Activated CD8-positive, alpha-beta memory T cell treated with anti-CD3 and anti-CD28 coated beads, Interleukin-2, amount 50 U/mL, for 1 hour (primary cell): ENCODE measurements around the gene CAPN11.
"Not testable (repeated sequence)": the region's sequence is repeated elsewhere in the genome, so short reads cannot be mapped to it uniquely, and the experiment has no call there.

ENCODE experiments used
- DNase-seq: peaks from one replicate; pipeline ENCODE4 v3.0.0-alpha.2; 2020; ENCODE audit errors: extremely low read depth

The CAPN11 gene

GRCh38 chr6:44131892-44132291 lies 26.7 kb upstream of the CAPN11 start:
- DNase-seq = no peak

GRCh38 chr6:44132476-44132875 lies 26.1 kb upstream of the CAPN11 start:
- no peak for DNase-seq

- no peak for DNase-seq
Observed at GRCh38 chr6:44133003-44133931, 25.4 kb upstream of the CAPN11 start.

DNA sequence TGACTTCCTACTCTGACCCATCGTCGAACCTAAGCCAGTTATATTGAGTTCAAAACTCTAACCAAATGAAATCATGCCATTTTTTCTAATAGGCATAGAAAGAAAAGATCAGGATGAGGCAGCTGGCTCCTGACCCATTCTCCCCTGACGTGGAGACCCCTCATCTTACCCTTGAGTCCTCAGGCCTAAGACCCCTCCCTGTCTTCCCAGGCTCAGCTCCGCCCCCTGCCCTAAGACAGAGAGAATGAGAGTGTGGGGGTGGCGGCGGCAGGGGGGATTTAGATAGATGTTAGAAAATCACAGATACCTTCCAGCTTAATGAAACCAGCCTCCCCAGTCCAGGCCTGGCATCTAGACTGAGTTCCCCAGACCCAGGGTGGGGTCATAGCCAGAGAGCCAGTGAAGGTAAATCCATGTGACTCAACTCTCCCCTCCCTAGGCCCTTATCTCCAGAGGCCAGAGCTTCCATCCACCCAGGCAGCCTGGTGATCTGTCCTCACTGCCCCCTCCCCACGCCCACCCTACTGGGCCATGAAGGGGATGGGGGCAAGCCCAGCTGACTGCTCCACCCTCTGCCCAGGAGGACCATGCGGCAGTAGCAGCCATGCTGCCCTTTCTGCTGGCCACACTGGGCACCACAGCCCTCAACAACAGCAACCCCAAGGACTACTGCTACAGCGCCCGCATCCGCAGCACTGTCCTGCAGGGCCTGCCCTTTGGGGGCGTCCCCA lies 24.5 kb upstream of the CAPN11 start:
- DNase-seq = no peak

- DNase-seq = no peak
Observed at GRCh38 chr6:44135173-44135758, 23.4 kb upstream of the CAPN11 start.

DNA sequence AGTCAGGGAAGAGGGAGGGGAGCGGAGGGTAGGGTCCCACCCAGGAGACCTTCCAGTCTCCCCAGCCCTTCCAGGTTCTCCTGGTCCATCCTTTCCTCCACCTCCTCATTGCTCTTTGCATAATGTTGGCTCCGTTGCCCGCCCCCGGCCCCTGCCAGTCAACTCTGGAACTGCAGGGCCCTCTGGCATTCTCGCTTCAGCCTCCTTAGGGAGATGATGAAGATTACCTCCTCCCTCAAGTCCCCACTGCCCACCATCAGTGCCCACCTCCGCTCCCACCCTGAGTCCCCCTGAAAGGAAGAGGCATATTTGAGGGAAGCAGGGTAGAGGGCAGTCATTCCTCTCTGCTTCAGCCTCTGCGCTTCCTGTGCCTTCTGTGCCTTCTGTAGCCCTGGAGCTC lies 22.7 kb upstream of the CAPN11 start:
- DNase-seq = no peak

DNA sequence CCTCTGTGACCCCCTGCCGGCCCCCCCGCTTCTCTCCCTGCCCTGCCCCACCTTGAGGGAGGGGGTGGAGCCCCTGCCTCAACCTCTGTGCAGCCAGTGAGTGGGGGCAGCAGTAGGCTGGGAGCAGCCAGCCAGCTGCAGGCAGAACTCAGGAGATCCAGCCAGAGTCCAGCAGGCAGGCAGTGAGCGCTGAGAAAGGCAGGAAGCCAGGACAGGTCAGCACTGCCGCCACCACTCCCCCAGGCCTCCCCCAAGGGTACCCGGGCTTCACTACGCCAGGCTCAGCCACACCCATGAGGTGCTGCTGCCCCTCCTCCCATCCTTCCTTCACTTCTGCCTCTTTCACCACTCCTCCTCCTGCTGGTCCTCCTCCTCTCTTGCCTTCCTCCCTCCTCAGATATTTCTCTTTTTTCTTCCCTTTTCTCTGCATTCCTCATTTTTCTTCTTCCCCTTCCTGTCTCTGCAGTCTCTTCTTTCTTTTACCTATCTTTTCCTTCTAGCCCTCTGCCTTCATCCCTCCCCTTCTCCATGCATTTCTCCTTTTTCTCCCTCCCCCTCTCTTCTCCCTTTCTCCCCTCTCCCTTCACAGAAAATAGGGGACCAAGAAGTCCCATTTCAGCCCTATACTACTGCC lies 19.8 kb upstream of the CAPN11 start:
- no peak for DNase-seq

DNA sequence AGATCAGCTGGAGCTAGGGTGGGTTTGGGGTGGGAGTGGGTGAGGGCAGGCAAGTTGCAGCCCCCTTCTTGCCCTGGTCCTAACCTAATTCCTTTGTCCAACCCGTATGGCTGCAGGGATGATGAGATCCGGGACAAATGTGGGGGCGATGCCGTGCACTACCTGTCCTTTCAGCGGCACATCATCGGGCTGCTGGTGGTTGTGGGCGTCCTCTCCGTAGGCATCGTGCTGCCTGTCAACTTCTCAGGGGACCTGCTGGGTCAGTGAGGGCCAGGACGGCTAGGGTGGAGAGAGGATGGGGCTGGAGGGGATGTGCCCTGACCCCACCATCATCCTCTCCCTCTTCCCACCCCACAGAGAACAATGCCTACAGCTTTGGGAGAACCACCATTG lies 19.3 kb upstream of the CAPN11 start:
- DNase-seq = no peak

DNA sequence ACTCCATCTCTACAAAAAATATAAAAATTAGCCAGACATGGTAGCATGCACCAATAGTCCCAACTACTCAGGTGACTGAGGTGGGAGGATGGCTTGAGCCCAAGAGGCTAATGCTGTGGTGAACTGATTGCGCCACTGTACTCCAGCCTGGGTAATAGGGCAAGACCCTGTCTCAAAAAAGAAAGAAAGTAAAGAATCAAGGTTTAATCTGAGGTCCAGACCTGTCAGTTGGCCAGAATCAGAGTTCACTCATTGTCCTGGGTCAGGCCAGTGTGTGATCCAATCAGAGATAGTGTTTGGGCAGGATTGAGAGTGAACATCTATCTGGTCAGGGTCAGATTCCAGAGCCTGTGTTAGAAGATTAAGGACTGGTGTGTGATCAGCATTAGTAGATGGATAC lies 15.8 kb upstream of the CAPN11 start:
- no peak for DNase-seq

GRCh38 chr6:44143731-44144130 lies 14.9 kb upstream of the CAPN11 start:
- no peak for DNase-seq

GRCh38 chr6:44144536-44144935 lies 14.1 kb upstream of the CAPN11 start:
- DNase-seq = not testable (repeated sequence)

GRCh38 chr6:44145839-44146238 lies 12.8 kb upstream of the CAPN11 start:
- no peak for DNase-seq

GRCh38 chr6:44146685-44147084 lies 11.9 kb upstream of the CAPN11 start:
- DNase-seq = no peak

GRCh38 chr6:44147256-44147655 lies 11.4 kb upstream of the CAPN11 start:
- no peak for DNase-seq

DNA sequence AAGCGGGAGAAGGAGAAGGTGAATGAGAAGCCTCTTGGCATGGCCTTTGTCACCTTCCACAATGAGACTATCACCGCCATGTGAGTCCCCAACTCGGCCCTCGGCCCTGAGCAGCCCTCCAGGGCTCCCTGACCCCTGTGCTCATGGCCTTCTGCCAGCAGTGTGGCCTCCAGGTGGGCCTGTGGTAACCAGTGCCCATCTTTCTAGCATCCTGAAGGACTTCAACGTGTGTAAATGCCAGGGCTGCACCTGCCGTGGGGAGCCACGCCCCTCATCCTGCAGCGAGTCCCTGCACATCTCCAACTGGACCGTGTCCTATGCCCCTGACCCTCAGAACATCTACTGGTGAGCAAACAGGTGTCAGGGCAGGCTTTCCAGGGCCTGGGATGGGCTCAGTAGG lies 10.3 kb upstream of the CAPN11 start:
- DNase-seq = no peak

GRCh38 chr6:44149369-44150012 lies 9.1 kb upstream of the CAPN11 start:
- DNase-seq = no peak

DNA sequence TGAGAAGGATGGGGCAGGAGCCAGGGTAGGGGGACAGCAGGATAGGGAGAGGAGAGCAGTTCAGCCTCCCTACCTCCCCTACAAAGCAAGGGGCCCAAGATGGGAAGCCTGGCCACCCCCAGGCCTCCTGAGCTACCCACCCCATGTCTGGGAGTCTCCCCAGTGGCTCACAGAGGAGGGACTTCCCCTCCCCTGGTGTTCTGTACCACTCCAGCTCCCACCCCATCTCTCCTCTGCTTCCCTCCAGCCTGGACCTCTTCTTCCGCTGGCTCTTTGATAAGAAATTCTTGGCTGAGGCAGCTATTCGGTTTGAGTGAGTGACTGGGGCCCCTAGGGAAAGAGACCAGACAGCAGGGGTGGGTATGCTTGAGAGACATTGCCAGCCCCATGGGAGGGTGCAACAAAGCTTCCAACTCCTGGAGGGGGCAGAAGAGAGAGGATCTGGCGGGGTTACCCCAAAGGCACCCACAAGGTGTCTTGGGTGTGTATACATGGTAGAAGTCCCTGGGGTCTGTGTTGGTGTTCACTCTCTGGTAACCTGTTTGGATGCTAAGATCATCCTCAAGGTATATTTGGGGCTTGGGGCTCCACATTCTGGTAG lies 8.2 kb upstream of the CAPN11 start:
- no peak for DNase-seq

GRCh38 chr6:44151348-44152108 lies 7.1 kb upstream of the CAPN11 start:
- DNase-seq = no peak

GRCh38 chr6:44152109-44152461 lies 6.5 kb upstream of the CAPN11 start:
- no peak for DNase-seq

DNA sequence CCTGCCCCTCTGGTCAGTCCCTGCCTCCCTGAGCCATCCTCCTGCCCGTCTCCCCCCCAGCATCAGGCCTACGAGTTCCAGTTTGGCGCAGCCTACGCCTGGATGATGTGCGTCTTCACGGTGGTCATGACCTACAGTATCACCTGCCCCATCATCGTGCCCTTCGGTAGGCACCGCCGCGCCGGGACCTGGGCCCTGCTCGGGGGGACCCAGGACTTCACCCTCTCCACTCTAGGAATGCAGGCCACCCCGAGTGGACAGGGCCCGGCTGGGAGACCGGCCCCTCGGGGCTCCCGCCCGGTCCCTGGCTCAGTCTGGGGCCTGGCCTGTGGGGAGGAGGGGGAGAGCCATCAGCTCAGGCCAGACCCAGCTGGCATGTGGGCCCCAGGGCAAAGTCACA lies 6.1 kb upstream of the CAPN11 start:
- no peak for DNase-seq

DNA sequence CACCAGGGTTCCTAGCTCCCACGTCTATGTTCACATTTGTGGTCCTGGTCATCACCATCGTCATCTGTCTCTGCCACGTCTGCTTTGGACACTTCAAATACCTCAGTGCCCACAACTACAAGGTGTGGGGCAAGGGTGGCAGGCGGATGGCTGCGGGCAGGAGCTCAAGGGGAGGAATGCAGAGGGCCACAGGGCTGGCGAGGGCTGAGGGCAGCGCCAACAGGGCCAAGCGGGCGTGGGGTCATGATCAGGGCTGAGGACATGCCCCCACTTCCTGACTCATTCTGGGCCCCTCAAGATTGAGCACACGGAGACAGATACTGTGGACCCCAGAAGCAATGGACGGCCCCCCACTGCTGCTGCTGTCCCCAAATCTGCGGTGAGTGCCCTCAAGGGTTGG lies 4.6 kb upstream of the CAPN11 start:
- DNase-seq = no peak
